ENCODE data around the gene ABCA12.

DNA sequence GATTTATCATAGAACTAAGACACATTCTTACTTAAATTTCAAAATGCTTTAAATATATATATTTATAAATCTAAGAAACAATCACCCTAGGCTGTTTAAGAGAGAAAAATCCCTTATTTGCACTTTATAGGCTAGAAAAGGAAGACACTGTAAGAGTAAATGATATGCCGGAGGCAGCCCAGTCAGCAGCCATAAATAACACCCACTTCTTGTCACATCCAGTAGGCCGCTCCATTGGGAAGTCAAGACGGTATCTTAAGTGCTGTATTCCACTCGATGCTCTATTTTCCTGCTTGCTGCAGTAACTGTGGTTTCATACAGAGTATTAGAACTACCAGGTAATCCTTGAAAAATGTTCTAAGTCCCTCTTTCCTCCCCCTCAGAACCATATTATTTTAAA, 57.9 kb downstream of the ABCA12 start:
- TF ChIP-seq RAD21 (IDR thresholded peaks at IDR 0.05; ENCODE audit: insufficient read depth, low read depth, low read length) (no peak), EZH2 (IDR thresholded peaks at IDR 0.05; ENCODE audit: borderline replicate concordance, control insufficient read depth, low read depth, low read length) (no peak), BCLAF1 (IDR thresholded peaks at IDR 0.05) (no peak), CREB1 (IDR thresholded peaks at IDR 0.05; ENCODE audit: low read depth) (no peak), PBX3 (IDR thresholded peaks at IDR 0.05; ENCODE audit: insufficient replicate concordance, low read depth, low read length) (no peak), BHLHE40 (IDR thresholded peaks at IDR 0.05; ENCODE audit: borderline replicate concordance in 1 of 2, low read depth in 2 of 2, low read length in 1 of 2) (no peak), ATF7 (IDR thresholded peaks at IDR 0.05; ENCODE audit: low read depth) (no peak), YY1 (IDR thresholded peaks at IDR 0.05; ENCODE audit: low read depth, low read length) (no peak), EP300 (IDR thresholded peaks at IDR 0.05; ENCODE audit: borderline replicate concordance in 1 of 2, control insufficient read depth in 1 of 2, low read depth in 2 of 2, low read length in 2 of 2) (no peak), MYC (IDR thresholded peaks at IDR 0.05; ENCODE audit: insufficient read depth, insufficient read length, insufficient replicate concordance, low read length, severe bottlenecking) (no peak)
- TF ChIP-seq, protein P1, sequence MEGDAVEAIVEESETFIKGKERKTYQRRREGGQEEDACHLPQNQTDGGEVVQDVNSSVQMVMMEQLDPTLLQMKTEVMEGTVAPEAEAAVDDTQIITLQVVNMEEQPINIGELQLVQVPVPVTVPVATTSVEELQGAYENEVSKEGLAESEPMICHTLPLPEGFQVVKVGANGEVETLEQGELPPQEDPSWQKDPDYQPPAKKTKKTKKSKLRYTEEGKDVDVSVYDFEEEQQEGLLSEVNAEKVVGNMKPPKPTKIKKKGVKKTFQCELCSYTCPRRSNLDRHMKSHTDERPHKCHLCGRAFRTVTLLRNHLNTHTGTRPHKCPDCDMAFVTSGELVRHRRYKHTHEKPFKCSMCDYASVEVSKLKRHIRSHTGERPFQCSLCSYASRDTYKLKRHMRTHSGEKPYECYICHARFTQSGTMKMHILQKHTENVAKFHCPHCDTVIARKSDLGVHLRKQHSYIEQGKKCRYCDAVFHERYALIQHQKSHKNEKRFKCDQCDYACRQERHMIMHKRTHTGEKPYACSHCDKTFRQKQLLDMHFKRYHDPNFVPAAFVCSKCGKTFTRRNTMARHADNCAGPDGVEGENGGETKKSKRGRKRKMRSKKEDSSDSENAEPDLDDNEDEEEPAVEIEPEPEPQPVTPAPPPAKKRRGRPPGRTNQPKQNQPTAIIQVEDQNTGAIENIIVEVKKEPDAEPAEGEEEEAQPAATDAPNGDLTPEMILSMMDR (IDR thresholded peaks at IDR 0.05 in 2 of 3, conservative IDR thresholded peaks at IDR 0.05 in 1 of 3; ENCODE audit: control insufficient read depth in 2 of 3, extremely low read depth in 1 of 3, insufficient read depth in 1 of 3, low read depth in 3 of 3, low read length in 3 of 3): no peak
